K562 (cell line): ENCODE data around the gene ZFAND6. TPM values are rescaled to one million over a fixed set of nuclear protein-coding genes. Genes with fewer than 3 reads are reported as not detected.
A peak's percentile ranks its signal among the peaks of the same experiment; 100 is the strongest.

Source experiments
- ATAC-seq: fragments of 200-7000 bp; cut with Tn5 transposase; 3 replicates; pipeline ENCODE4 v1.9.1; 2020; ENCODE audit warnings: moderate library complexity
- BruUV-seq: library from RNA; stranded (reverse); fragments of 400-500 nt; replicated peaks from 2 replicates; lab custom pipeline; 2021; lab: Mats Ljungman, UMichigan
- CTCF ChIA-PET: fragments of 300-600 bp; formaldehyde crosslinking; extraction: SDS; loops from one replicate; lab custom pipeline; 2021; ENCODE audit warnings: low intra/inter-chr PET ratio; lab: Yijun Ruan, JAX
- POLR2A ChIA-PET: fragments of 300-600, 350-650 bp; sonication (Branson Sonifier 250); formaldehyde crosslinking; extraction: SDS; loops from one replicate; lab custom pipeline; 2021; ENCODE audit warnings: antibody characterized with exemption, inconsistent platforms; lab: Yijun Ruan, JAX
- DNase-seq, 4 experiments: peaks; one replicate each; pipeline versions ENCODE4 v3.0.0 to v3.0.0-alpha.2; 2011 to 2018; ENCODE audit warnings: low spot score in 3 of 4, mixed read lengths in 3 of 4; ENCODE audit errors: extremely low read depth in 1 of 4
- FAIRE-seq: peaks from 2 replicates; lab custom pipeline; 2011; peaks lifted over from hg19 to GRCh38; lab: Jason Lieb, UNC
- H2AFZ ChIP-seq: 2 replicates; pipeline ENCODE4 v1.6.0; 2011; ENCODE audit warnings: low read depth, low read length, control low read depth, inconsistent platforms
- H3K27ac ChIP-seq: fragments of 200-600 bp; 3 replicates; pipeline ENCODE4 v1.8.0; 2011; ENCODE audit warnings: low read depth, mild to moderate bottlenecking, control low read depth, inconsistent platforms, low read length, moderate library complexity, mixed read lengths; ENCODE audit errors: extremely low read depth
- H3K27me3 ChIP-seq, 2 experiments: fragments of 300-600 bp in 1 of 2; 2 replicates in 1 of 2; 3 replicates in 1 of 2; pipeline versions ENCODE4 v1.6.0 to v1.8.0; 2011; ENCODE audit warnings: inconsistent platforms in 2 of 2, low read length in 2 of 2, mild to moderate bottlenecking in 1 of 2, mixed read lengths in 1 of 2, moderate library complexity in 1 of 2; ENCODE audit not compliant: control insufficient read depth in 2 of 2, insufficient read depth in 2 of 2
- H3K36me3 ChIP-seq: fragments of 300-600 bp; 3 replicates; pipeline ENCODE4 v1.8.0; 2011; ENCODE audit warnings: mild to moderate bottlenecking, low read length, inconsistent platforms; ENCODE audit not compliant: control insufficient read depth, insufficient read depth
- H3K4me1 ChIP-seq, 2 experiments: fragments of 200-600 bp in 1 of 2; replicated peaks in 1 of 2; 2 replicates in 1 of 2; 3 replicates in 1 of 2; pipeline versions ENCODE4 v1.5.1 to v1.8.0; 2011; ENCODE audit warnings: inconsistent platforms in 2 of 2, low read length in 2 of 2, mild to moderate bottlenecking in 1 of 2, mixed read lengths in 1 of 2, moderate library complexity in 1 of 2; ENCODE audit not compliant: control insufficient read depth in 2 of 2, insufficient read depth in 2 of 2
- H3K4me2 ChIP-seq: 2 replicates; pipeline ENCODE4 v1.6.1; 2011; ENCODE audit warnings: low read length, control low read depth, inconsistent platforms, mixed read lengths; ENCODE audit not compliant: insufficient read depth
- H3K4me3 ChIP-seq: fragments of 200-600 bp; sonication (generic), shearing (Covaris generic); 2 replicates; pipeline ENCODE4 v1.5.1; 2016; ENCODE audit warnings: control low read depth, inconsistent platforms
- H3K79me2 ChIP-seq: fragments of 200-600 bp; 3 replicates; pipeline ENCODE4 v1.8.0; 2011; ENCODE audit warnings: low read length, inconsistent platforms; ENCODE audit not compliant: control insufficient read depth, insufficient read depth
- H3K9ac ChIP-seq, 2 experiments: 2 replicates each; pipeline versions ENCODE4 v1.6.0 to v1.6.1; 2011; ENCODE audit warnings: low read depth in 2 of 2, low read length in 2 of 2, control low read depth in 1 of 2, inconsistent platforms in 1 of 2, mild to moderate bottlenecking in 1 of 2, mixed read lengths in 1 of 2; ENCODE audit not compliant: insufficient read depth in 1 of 2
- H3K9me1 ChIP-seq: one replicate; pipeline ENCODE4 v1.6.0; 2011; ENCODE audit warnings: inconsistent platforms, mild to moderate bottlenecking, low read length, moderate library complexity; ENCODE audit not compliant: control insufficient read depth, insufficient read depth
- H3K9me3 ChIP-seq: replicated peaks from 2 replicates; pipeline ENCODE4 v1.5.1; 2011; ENCODE audit warnings: low read depth, low read length, inconsistent platforms; ENCODE audit not compliant: control insufficient read depth, insufficient read depth
- H4K20me1 ChIP-seq: replicated peaks from 2 replicates; pipeline ENCODE4 v1.6.1; 2011; ENCODE audit warnings: low read length, inconsistent platforms, mixed read lengths; ENCODE audit not compliant: control insufficient read depth, insufficient read depth
- GTF2E2 ChIP-seq: fragments of 200-800 bp; sonication (Bioruptor generic); IDR thresholded peaks from 2 replicates; pipeline ENCODE4 v1.6.1; 2016; ENCODE audit warnings: missing genetic modification characterization, missing compliant biosample characterization
- IFI16 ChIP-seq: fragments of 250-450 bp; sonication (Bioruptor Pico); IDR thresholded peaks from 2 replicates; pipeline ENCODE4 v2.1.2; 2022; ENCODE audit warnings: mild to moderate bottlenecking, inconsistent platforms
- NR2C1 ChIP-seq, 2 experiments: fragments of 450-650 bp; IDR thresholded peaks; 2 replicates each; pipeline ENCODE4 v1.6.1; 2017; ENCODE audit warnings: mild to moderate bottlenecking in 2 of 2, antibody characterized with exemption in 1 of 2, inconsistent platforms in 1 of 2, missing compliant biosample characterization in 1 of 2, missing genetic modification characterization in 1 of 2
- ZNF12 ChIP-seq: sonication (generic); formaldehyde crosslinking; IDR thresholded peaks from 2 replicates; pipeline ENCODE4 v1.4.0; 2020; ENCODE audit warnings: mild to moderate bottlenecking, missing genetic modification reagents
- ZNF347 ChIP-seq: fragments of 450-650 bp; formaldehyde crosslinking; IDR thresholded peaks from 2 replicates; pipeline ENCODE4 v1.4.0; 2020; ENCODE audit warnings: low read depth, mild to moderate bottlenecking, moderate library complexity
- WGBS: fragments of 100-300 bp; shearing (Covaris generic); methylation state at CpG from one replicate; pipeline ENCODE4 v1.1.6; 2016; ENCODE audit warnings: low coverage, mixed read lengths; ENCODE audit not compliant: insufficient coverage; ENCODE audit errors: missing lambda C conversion rate; 5-methylcytosine and 5-hydroxymethylcytosine counted together
- in situ Hi-C: fragments of 300-500 bp; cut with MboI; formaldehyde crosslinking; loops from 4 replicates; pipeline ENCODE4 v1.15.0; 2018; ENCODE audit warnings: inconsistent platforms, mixed read lengths
- intact Hi-C: fragments of 100-400 bp; cut with micrococcal nuclease; formaldehyde crosslinking; loops from 2 replicates; pipeline ENCODE4 v1.14.2; 2022
- polyA plus RNA-seq, 8 experiments: library from polyadenylated mRNA; depleted of rRNA in 4 of 8; stranded (reverse) in 5 of 8; unstranded in 3 of 8; fragments of >200 nt; fragmentation: Nextera tagmentation in 2 of 8; fragmentation: Illumina TruSeq in 1 of 8; extraction: Ambion mirVana in 2 of 8; extraction: Trizol in 1 of 8; gene quantifications; 2 replicates each; pipeline versions ENCODE4 v1.2.1 to v1.2.3, GENCODE V29; 2011 to 2014; ENCODE audit warnings: inconsistent platforms in 1 of 8, missing spikeins in 1 of 8
- total RNA-seq, 7 experiments: library from RNA; depleted of rRNA in 6 of 7; stranded (reverse); fragments of >200 nt in 6 of 7; fragmentation: Illumina TruSeq in 2 of 7; extraction: Trizol in 2 of 7; gene quantifications; 2 replicates each; pipeline versions ENCODE4 v1.2.1 to v1.2.3, GENCODE V29; 2011 to 2021; ENCODE audit warnings: low replicate concordance in 1 of 7
- TF ChIP-seq, protein P1 (sequence below): fragments of 450-650 bp; formaldehyde crosslinking; IDR thresholded peaks from 2 replicates; pipeline ENCODE4 v1.4.0; 2020; ENCODE audit warnings: mild to moderate bottlenecking
- TF ChIP-seq, protein P2 (sequence below): fragments of 450-650 bp; IDR thresholded peaks from 2 replicates; pipeline ENCODE4 v1.6.1; 2017; ENCODE audit warnings: antibody characterized with exemption, mild to moderate bottlenecking

Gene ZFAND6
- total and polyA plus RNA-seq, 9 of the 15 experiments (the other 6 are each of a cell fraction or from before 2014, with no cell fraction given), result 53.9 to 206 (median 88.9) TPM

DNA sequence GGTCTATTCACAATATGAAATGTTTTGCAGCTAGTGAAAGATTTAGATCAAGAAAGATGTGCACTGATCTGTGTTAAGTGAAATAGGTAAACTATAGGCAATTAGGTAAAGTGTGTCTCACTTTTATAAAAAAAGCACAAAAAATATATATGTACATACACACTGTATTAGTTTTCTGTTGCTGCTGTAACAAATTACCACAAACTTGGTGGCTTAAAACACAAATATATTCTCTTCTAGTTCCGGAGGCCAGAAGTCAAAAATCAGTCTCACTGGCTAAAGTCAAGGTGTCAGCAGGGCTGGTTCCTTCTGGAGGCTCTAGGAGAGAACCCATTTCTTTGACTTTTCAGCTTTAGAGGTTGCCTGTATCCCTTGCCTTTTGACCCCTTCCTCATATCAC lies 104.4 kb downstream of the ZFAND6 start:
- no TSS peak for BruUV-seq
- FAIRE-seq, result no peak
- in situ Hi-C loops, result loop anchor here (25.0 kb wide), 1 partner anchor 277 kb away; the partner anchor contains the start of gene MTHFS
- ChIA-PET POLR2A (interaction anchor here (1.2 kb wide), 1 partner anchor 9 kb away, joined by 6 read pairs; no protein-coding TSS in a partner anchor), CTCF (no interaction called here)
- Histone ChIP-seq H3K9me3 (no peaks in the 10 kb centered on the region), H4K20me1 (no peaks in the 10 kb centered on the region), H3K36me3 (peaks cover 73% of the 10 kb centered on the region), H2AFZ (no peak overlapping the region), H3K4me3 (no peak overlapping the region), H3K27me3 (no peaks in the 10 kb centered on the region), H3K9me1 (peaks cover 4% of the 10 kb centered on the region), H3K9ac (no peak overlapping the region), H3K4me2 (no peak overlapping the region), H3K27ac (no peak overlapping the region), H3K79me2 (no peaks in the 10 kb centered on the region), H3K4me1 (peaks cover 19 to 23% of the 10 kb centered on the region in 2 experiments)
- TF ChIP-seq IFI16 (CRISPR knock-in tag), result no peak
- TF ChIP-seq GTF2E2 (tag), result no peak
- TF ChIP-seq ZNF12 (CRISPR knock-in tag), result peak; percentile 92
- TF ChIP-seq NR2C1 (IDR thresholded peaks at IDR 0.05), result 0 out of 2 replicates have a peak, but pooled peaks have one; percentile 29
- no peak for TF ChIP-seq NR2C1 (tag; IDR thresholded peaks at IDR 0.05)
- ATAC-seq, result no peak
- no peak for DNase-seq
- intact Hi-C loops, result no loop called here
- 89% methylated on average over 1 of the region's 1 CpG for WGBS

DNA sequence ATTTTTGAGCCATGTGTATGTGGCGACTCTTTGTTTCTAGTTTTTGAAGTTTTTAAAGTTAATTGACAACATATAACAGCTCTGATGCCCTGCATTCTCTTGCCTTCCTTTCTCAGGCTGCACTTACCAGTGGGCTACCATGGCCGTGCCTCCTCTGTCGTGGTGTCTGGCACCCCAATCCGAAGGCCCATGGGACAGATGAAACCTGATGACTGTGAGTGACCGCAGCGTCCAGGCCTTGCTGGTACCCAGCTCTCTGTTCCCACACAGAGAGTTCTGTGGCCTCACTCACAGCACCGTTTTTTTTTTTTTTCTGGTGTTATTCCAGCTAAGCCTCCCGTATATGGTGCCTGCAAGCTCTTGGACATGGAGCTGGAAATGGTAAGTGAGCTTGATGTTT lies 108.5 kb downstream of the ZFAND6 start:
- in situ Hi-C loops, result loop anchor here (25.0 kb wide), 1 partner anchor 281 kb away; the partner anchor contains the start of gene MTHFS
- BruUV-seq, result no TSS peak
- no peak for TF ChIP-seq ZNF347
- TF ChIP-seq, protein P1, sequence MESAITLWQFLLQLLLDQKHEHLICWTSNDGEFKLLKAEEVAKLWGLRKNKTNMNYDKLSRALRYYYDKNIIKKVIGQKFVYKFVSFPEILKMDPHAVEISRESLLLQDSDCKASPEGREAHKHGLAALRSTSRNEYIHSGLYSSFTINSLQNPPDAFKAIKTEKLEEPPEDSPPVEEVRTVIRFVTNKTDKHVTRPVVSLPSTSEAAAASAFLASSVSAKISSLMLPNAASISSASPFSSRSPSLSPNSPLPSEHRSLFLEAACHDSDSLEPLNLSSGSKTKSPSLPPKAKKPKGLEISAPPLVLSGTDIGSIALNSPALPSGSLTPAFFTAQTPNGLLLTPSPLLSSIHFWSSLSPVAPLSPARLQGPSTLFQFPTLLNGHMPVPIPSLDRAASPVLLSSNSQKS (CRISPR knock-in tag), result no peak
- TF ChIP-seq, protein P2, sequence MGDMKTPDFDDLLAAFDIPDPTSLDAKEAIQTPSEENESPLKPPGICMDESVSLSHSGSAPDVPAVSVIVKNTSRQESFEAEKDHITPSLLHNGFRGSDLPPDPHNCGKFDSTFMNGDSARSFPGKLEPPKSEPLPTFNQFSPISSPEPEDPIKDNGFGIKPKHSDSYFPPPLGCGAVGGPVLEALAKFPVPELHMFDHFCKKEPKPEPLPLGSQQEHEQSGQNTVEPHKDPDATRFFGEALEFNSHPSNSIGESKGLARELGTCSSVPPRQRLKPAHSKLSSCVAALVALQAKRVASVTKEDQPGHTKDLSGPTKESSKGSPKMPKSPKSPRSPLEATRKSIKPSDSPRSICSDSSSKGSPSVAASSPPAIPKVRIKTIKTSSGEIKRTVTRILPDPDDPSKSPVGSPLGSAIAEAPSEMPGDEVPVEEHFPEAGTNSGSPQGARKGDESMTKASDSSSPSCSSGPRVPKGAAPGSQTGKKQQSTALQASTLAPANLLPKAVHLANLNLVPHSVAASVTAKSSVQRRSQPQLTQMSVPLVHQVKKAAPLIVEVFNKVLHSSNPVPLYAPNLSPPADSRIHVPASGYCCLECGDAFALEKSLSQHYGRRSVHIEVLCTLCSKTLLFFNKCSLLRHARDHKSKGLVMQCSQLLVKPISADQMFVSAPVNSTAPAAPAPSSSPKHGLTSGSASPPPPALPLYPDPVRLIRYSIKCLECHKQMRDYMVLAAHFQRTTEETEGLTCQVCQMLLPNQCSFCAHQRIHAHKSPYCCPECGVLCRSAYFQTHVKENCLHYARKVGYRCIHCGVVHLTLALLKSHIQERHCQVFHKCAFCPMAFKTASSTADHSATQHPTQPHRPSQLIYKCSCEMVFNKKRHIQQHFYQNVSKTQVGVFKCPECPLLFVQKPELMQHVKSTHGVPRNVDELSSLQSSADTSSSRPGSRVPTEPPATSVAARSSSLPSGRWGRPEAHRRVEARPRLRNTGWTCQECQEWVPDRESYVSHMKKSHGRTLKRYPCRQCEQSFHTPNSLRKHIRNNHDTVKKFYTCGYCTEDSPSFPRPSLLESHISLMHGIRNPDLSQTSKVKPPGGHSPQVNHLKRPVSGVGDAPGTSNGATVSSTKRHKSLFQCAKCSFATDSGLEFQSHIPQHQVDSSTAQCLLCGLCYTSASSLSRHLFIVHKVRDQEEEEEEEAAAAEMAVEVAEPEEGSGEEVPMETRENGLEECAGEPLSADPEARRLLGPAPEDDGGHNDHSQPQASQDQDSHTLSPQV, result no peak

More for the DNA sequence above, 108.5 kb downstream of the ZFAND6 start:
- H3K4me1 ChIP-seq, result no peaks in the 10 kb centered on the region
- no peaks in the 10 kb centered on the region for H3K27me3 ChIP-seq
- FAIRE-seq (no peak), DNase-seq (no peak), ATAC-seq (no peak)
- H3K27ac ChIP-seq, result no peak overlapping the region
- H2AFZ ChIP-seq, result no peak overlapping the region
- no peak overlapping the region for H3K4me3 ChIP-seq
- no peaks in the 10 kb centered on the region for H4K20me1 ChIP-seq
- WGBS, result over 99% methylated on average over 7 of the region's 8 CpGs
- no peak overlapping the region for H3K4me2 ChIP-seq
- H3K9me1 ChIP-seq, result no peaks in the 10 kb centered on the region
- H3K36me3 ChIP-seq, result peaks cover 61% of the 10 kb centered on the region
- no peaks in the 10 kb centered on the region for H3K9me3 ChIP-seq
- no peak overlapping the region for H3K9ac ChIP-seq
- intact Hi-C loops, result no loop called here
- POLR2A ChIA-PET, result interaction anchor here (0.5 kb wide), 1 partner anchor 1886 kb away, joined by 3 read pairs; no protein-coding TSS in a partner anchor
- H3K79me2 ChIP-seq, result no peaks in the 10 kb centered on the region
- CTCF ChIA-PET, result no interaction called here
